Measurements from ENCODE around the gene BANK1. TPM values are rescaled to one million over a fixed set of nuclear protein-coding genes. Genes with fewer than 3 reads are reported as not detected.
"Not testable (repeated sequence)": the region's sequence is repeated elsewhere in the genome, so short reads cannot be mapped to it uniquely, and the experiment has no call there.

Gene BANK1
- polyA plus RNA-seq, 1 donor from 2014 or later = 599 TPM

DNA sequence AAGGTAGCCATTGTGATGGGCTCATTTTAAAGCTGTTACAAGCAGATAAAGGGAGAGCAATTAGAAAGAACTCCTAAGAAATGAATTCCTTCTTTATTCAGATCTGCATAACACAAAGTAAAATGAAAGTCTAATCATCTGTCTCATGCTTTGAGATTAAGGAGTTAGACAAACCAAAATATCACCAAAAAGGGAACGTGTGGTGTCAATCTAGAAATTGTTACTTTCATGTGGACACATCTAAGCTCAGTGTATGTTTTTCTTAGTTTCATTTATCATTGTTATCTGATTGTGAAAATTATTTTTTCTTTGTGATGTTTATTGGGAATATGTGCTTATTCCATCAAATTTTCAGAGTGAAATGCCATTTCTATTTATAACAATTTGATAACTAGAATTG, 80.3 kb downstream of the BANK1 start:
- no peaks in the 10 kb centered on the region for H3K9me3 Mint-ChIP-seq
- H3K4me3 Mint-ChIP-seq = peak overlapping the region in 3 of 4 donors; percentile 34 to 76 (median 73)
- H3K4me1 Mint-ChIP-seq = peaks cover 31 to 53% (median 53%) of the 10 kb centered on the region in 3 donors
- peaks cover 34% of the 10 kb centered on the region for H3K36me3 Mint-ChIP-seq
- peaks cover 1% of the 10 kb centered on the region for H3K27me3 Mint-ChIP-seq
- H3K27ac Mint-ChIP-seq = peak overlapping the region; percentile 10 to 87 (median 75)

DNA sequence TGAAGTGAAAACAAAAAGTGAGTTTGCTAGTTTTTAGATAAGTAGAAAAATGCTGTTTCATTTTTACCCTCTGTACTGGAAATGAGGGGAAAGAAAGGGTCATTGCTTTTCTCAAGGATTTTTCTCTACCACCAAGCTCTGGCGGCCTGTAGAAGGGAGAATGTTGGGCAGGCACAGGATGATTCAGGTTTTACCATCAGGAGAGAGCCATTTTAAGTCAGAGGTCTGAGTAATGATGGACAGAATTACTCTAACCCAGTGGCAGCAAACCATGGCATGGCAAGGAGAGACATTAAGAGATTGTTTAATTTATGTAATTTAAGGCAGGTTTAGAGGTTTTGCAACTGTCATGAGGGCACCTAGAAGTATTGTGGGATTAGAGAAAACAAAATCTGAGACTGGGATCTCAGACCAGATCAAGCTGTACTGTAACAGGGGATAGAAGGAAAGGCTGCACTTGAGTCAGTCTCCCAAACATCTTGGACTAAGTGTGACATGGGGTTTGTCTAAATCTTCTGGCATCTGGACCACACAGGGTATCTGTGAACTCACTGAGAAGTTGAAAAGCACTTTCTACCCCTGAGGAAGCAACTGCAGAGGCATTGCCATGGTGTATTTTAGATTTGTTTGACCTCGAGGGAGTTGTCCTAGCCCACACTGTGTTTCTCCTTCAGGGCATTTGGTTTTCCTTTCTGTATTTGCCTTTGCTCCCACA, 81.6 kb downstream of the BANK1 start:
- no peaks in the 10 kb centered on the region for H3K9me3 Mint-ChIP-seq
- H3K4me1 Mint-ChIP-seq = peaks cover 38 to 63% (median 62%) of the 10 kb centered on the region in 3 donors
- H3K36me3 Mint-ChIP-seq = peaks cover 37% of the 10 kb centered on the region
- H3K27ac Mint-ChIP-seq = peak overlapping the region; percentile 46 to 79 (median 74)
- peak overlapping the region in 3 of 4 donors; percentile 59 to 87 (median 82) for H3K4me3 Mint-ChIP-seq
- H3K27me3 Mint-ChIP-seq = peaks cover 1% of the 10 kb centered on the region

DNA sequence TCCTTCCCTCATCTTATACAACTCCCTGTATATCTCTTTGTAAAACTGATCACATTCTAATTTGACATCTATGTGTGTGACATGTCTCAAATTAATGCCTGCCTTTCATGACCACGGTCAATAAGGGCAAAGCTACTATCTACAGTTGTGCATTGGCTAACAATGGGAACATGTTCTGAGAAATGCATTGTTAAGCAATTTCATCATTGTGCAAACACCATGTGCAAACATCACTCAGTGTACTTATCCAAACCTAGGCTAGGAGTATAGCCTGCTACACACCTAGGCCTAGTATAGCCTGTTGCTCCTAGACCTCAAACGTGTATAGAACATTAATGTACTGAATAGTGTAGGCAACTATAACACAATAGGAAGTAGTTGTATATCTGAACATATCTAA, 95.0 kb downstream of the BANK1 start:
- H3K27ac Mint-ChIP-seq = peak overlapping the region in 2 of 3 donors; percentile 7 to 64
- peaks cover 54% of the 10 kb centered on the region for H3K36me3 Mint-ChIP-seq
- peaks cover 16 to 25% (median 22%) of the 10 kb centered on the region in 3 donors for H3K4me1 Mint-ChIP-seq

DNA sequence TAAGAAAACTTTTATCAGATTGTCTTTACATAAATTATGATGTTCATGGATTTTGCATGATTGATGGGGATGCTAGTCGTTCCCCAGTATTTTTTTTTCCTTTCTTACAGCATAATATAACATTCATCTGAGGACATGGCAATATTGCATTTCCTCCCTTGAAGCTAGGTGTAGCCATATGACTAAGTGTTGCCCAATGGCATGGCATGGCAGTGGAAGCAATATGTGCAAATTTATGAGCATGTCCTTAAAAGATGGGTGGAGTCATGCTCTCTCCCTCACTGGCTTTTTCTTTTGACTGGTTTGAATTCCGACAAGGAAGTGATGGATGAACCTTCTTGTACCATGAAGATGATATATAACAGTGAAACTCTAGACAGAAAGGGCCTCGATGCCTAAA, 96.3 kb downstream of the BANK1 start:
- no peaks in the 10 kb centered on the region for H3K27me3 Mint-ChIP-seq
- peaks cover 3 to 32% (median 8%) of the 10 kb centered on the region in 3 donors for H3K9me3 Mint-ChIP-seq
- no peak overlapping the region for H3K4me3 Mint-ChIP-seq
- no peak overlapping the region for H3K27ac Mint-ChIP-seq
- peaks cover 13 to 20% (median 18%) of the 10 kb centered on the region in 3 donors for H3K4me1 Mint-ChIP-seq
- H3K36me3 Mint-ChIP-seq = peaks cover 59% of the 10 kb centered on the region

More for the DNA sequence above, 95.0 kb downstream of the BANK1 start:
- H3K27me3 Mint-ChIP-seq = no peaks in the 10 kb centered on the region
- peaks cover 5 to 22% (median 10%) of the 10 kb centered on the region in 3 donors for H3K9me3 Mint-ChIP-seq
- H3K4me3 Mint-ChIP-seq = no peak overlapping the region

DNA sequence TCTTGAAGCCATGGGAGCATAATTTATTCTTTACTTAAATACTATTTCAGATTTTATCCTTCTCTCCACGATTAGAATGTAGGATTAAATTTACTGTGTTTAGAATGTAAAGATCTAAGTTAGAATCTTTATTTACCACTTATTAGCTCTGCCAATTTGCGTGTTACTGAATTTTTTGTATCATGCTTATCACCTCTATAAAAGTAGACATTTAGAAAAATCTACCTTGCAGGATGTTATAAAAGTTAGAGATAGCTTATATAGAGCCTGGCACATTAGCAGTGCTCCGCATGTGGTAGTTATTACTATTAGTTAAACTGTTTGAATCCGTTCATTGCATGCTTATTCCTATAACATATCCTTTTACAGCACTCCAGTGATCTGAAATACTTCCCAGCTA, 97.9 kb downstream of the BANK1 start:
- H3K36me3 Mint-ChIP-seq = peaks cover 55% of the 10 kb centered on the region

DNA sequence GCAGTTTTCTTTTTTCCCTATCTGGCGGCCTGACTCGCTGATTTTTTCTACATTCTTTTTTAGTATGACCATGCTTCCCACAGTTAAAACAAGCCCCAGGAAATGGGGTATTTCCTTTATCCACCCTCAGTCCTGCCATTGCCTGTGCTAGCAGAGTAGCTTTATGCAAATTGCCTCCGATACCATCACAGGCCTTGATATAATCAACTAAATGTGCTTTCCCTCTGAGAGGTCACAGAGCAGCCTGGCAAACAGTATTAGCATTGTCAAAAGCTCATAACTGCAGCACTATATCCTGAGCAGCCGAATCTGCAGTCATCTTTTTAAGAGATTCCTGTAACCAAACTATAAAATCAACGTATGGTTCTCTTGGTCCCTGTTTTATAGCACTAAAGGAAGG, 115.0 kb downstream of the BANK1 start:
- not testable (repeated sequence) for H3K4me3 Mint-ChIP-seq, H3K9me3 Mint-ChIP-seq, H3K27me3 Mint-ChIP-seq
- H3K36me3 Mint-ChIP-seq = peaks cover 26% of the 10 kb centered on the region
- H3K4me1 Mint-ChIP-seq = peaks cover 4 to 16% (median 12%) of the 10 kb centered on the region in 3 donors
- peak overlapping the region in 1 of 3 donors; percentile 68 for H3K27ac Mint-ChIP-seq

More for the DNA sequence above, 97.9 kb downstream of the BANK1 start:
- Mint-ChIP-seq H3K27me3 (no peaks in the 10 kb centered on the region), H3K4me3 (peak overlapping the region in 1 of 4 donors; percentile 3), H3K4me1 (peaks cover 10 to 18% (median 14%) of the 10 kb centered on the region in 3 donors), H3K9me3 (peaks cover 3 to 29% (median 8%) of the 10 kb centered on the region in 3 donors), H3K27ac (no peak overlapping the region)

DNA sequence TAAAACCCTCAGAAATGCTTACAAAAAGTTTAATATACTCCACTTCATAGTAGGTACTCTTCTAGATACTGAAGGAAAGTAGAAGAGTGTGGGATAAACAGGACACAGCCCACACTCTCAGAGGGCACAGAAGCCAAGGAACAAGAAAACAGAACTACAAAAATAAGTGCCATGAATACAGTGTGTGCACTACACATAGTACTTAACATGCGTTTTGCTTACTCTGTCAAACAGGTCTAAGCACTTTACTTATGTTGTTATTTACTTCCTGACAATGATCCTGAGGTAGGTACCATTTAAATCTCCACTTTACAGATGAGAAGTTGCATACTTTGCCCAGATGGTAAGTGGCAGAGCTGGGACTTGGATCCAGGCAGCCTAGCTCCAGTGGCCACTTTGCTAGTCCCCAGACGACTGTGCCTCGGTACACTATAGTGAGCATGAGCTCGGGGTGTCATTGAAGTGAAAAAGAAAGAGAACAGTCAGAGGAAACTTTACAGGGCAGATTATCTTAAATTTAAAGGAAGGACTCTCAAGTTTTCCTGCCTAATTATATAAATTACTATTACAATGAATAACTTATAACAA, 120.3 kb downstream of the BANK1 start:
- H3K27ac Mint-ChIP-seq = peak overlapping the region in 1 of 3 donors; percentile 50
- no peaks in the 10 kb centered on the region for H3K27me3 Mint-ChIP-seq
- H3K4me3 Mint-ChIP-seq = no peak overlapping the region
- peaks cover 8 to 14% (median 11%) of the 10 kb centered on the region in 3 donors for H3K4me1 Mint-ChIP-seq
- peaks cover 32% of the 10 kb centered on the region for H3K36me3 Mint-ChIP-seq
- peaks cover 2 to 10% (median 4%) of the 10 kb centered on the region in 3 donors for H3K9me3 Mint-ChIP-seq

DNA sequence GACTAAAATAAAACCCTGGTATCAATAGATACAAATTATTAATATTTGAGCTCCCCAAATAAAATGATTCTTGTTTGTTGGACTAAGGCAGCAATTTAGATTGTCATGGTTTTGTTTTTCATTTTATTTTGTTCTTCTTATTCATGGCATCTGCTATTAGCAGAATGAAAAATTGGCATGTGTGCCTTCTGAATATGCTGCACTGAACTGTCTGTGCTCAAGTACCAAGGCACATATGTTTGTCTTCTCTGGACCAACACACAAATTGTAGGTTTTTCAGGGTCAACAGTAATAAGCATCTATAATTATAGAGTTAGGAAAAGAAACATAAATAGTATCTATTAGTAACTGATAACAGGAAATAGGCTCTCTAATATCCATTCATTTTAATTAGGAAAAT, 121.1 kb downstream of the BANK1 start:
- peaks cover 29% of the 10 kb centered on the region for H3K36me3 Mint-ChIP-seq
- peaks cover 8 to 16% (median 10%) of the 10 kb centered on the region in 3 donors for H3K4me1 Mint-ChIP-seq
- peak overlapping the region in 2 of 3 donors; percentile 43 to 67 for H3K27ac Mint-ChIP-seq
- no peak overlapping the region for H3K4me3 Mint-ChIP-seq
- H3K27me3 Mint-ChIP-seq = no peaks in the 10 kb centered on the region
- H3K9me3 Mint-ChIP-seq = peaks cover 2 to 10% (median 4%) of the 10 kb centered on the region in 3 donors

DNA sequence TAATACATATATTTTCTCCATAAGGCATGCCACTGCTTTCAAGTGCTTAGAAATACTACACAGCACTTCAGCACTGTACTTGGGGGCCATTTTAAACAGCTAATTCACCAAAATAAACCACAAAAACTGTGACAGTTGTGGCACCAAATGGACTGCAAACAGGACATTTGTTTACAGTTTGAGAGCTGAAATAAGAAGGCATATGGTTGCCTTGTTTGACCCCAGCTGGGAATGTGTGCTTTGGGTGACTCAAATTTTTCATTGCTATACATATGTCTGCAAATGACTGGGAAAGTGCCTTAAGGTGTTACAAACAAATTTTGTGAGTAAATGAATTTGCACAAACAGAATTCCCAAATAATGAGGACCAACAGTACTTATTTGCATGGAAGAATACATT, 124.2 kb downstream of the BANK1 start:
- Mint-ChIP-seq H3K4me3 (no peak overlapping the region), H3K27me3 (no peaks in the 10 kb centered on the region), H3K36me3 (peaks cover 18% of the 10 kb centered on the region), H3K4me1 (peaks cover 9 to 17% (median 13%) of the 10 kb centered on the region in 3 donors), H3K9me3 (peaks cover 2 to 10% (median 4%) of the 10 kb centered on the region in 3 donors), H3K27ac (peak overlapping the region in 1 of 3 donors; percentile 10)

DNA sequence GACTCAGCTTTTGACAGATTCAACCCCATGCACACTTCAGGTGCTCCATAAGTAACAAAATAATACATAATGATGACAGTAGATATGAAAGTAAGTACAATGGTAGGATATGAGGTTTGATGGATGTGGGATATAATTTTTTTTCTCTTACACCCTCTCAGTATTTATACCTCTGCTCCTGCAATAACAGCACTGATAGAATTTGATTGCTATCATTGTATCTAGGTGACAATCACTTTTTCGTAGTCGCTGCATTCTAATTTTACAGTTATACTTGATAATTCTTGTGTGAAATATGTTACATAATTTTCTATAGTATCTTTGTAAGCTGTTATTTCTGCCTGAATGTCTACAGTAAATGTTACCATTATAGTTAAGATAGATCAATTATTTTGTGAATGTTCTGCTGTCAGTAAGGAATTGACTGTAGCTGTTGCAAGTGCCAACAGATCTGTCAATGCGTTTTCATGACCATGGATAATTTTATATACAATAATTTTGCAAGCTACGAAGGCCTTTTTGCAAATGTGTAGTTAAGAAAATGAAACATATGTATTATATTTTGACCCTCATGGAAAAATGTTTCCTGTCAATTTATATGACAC, 128.9 kb downstream of the BANK1 start:
- H3K4me1 Mint-ChIP-seq = peaks cover 12 to 31% (median 15%) of the 10 kb centered on the region in 3 donors
- H3K9me3 Mint-ChIP-seq = no peaks in the 10 kb centered on the region
- H3K27ac Mint-ChIP-seq = peak overlapping the region in 2 of 3 donors; percentile 58 to 64
- peaks cover 10% of the 10 kb centered on the region for H3K36me3 Mint-ChIP-seq
- no peak overlapping the region for H3K4me3 Mint-ChIP-seq
- H3K27me3 Mint-ChIP-seq = no peaks in the 10 kb centered on the region

DNA sequence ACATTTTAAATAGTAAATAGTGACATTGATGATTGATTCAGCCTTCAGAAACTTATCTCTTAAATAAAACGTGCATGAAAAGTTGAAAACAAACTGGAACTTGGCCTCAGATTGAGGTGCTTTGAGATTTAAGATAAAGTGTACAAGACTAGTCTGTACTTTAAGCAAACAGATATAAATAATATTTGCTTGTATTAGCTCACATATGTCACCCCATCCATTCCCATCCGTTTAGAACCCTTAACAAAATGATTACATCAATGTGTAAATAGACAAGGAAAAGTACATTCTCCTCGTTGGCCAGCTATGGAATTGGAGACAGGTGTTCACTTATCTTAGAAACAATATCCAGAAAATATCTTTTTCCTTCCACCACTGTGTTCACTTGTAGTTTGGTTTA, 130.8 kb downstream of the BANK1 start:
- Mint-ChIP-seq H3K27me3 (no peaks in the 10 kb centered on the region), H3K27ac (peak overlapping the region; percentile 14 to 66 (median 45)), H3K4me1 (peaks cover 11 to 29% (median 12%) of the 10 kb centered on the region in 3 donors), H3K4me3 (no peak overlapping the region), H3K36me3 (peaks cover 9% of the 10 kb centered on the region), H3K9me3 (no peaks in the 10 kb centered on the region)

DNA sequence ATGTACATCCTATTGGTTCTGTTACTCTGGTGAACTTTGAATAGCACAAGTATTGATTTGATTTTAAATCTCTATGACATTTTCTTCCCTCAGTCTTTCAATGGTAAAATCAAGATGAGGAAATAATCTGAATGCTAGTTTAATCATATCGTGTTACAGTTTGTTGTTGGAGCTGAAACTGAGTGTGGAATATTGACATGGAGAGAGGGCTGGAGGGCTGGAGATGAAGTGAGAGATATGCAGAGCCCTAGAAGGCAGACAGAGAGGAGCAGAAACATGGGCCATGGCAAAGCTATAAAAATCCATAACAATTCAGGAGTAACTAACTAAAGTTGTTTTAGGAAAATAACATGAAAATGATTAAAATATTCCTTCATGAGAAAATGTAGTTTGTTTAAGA, 141.1 kb downstream of the BANK1 start:
- Mint-ChIP-seq H3K4me1 (peaks cover 16 to 47% (median 33%) of the 10 kb centered on the region in 3 donors), H3K4me3 (no peak overlapping the region), H3K27me3 (no peaks in the 10 kb centered on the region), H3K27ac (peak overlapping the region; percentile 12 to 54 (median 51)), H3K36me3 (peaks cover 38% of the 10 kb centered on the region), H3K9me3 (peaks cover 1 to 14% (median 3%) of the 10 kb centered on the region in 3 donors)

DNA sequence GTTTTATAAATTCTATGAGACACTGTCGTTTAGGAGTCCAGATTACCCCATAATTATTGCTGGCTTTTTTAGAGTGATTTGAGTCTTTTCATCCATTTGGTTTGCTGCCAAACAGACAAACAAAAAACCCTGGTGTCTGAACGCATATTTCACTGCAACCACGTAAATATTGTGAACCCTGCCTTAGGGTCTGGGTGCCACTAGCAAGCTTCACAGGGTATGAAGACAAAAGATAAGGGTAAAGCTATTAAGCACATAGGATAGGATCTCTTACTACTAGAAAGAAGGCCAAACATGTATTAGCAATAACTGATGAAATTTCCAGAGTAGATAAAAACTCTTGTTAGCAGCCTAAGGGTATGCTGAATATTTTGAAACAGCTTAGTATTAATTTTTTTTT, 143.3 kb downstream of the BANK1 start:
- Mint-ChIP-seq H3K4me3 (peak overlapping the region in 1 of 4 donors; percentile 24), H3K4me1 (peaks cover 19 to 48% (median 20%) of the 10 kb centered on the region in 3 donors), H3K27ac (peak overlapping the region in 2 of 3 donors; percentile 53 to 56)

DNA sequence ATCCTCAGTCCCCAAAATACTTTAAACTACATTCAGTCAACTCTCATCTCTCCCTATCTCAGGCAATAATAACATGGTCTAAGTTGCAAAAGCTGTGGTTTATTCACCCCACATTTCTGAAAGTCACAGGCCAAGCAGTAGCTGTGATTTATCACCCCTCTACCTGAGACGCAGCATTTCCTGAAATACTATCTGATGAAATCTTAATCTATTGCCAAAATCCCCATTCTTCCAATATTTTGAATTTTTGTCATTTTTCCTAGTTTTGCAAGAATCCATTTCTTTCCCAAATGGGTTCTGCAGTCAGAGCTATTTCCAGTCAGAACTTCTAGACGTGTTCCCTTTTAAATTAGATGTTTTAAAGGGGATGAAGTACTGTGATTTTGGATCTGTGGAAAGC, 148.3 kb downstream of the BANK1 start:
- Mint-ChIP-seq H3K9me3 (peaks cover 5 to 10% (median 8%) of the 10 kb centered on the region in 3 donors), H3K36me3 (peaks cover 29% of the 10 kb centered on the region), H3K4me3 (no peak overlapping the region), H3K4me1 (peaks cover 22 to 55% (median 30%) of the 10 kb centered on the region in 3 donors), H3K27me3 (no peaks in the 10 kb centered on the region), H3K27ac (peak overlapping the region in 2 of 3 donors; percentile 27 to 36)

More for the DNA sequence above, 143.3 kb downstream of the BANK1 start:
- peaks cover 35% of the 10 kb centered on the region for H3K36me3 Mint-ChIP-seq
- H3K27me3 Mint-ChIP-seq = no peaks in the 10 kb centered on the region
- H3K9me3 Mint-ChIP-seq = peaks cover 5 to 14% (median 8%) of the 10 kb centered on the region in 3 donors

Measured in IgD-negative memory B cell (primary cell).